Metanephros (tissue), 1 donor: ENCODE data around the gene ALKBH3. TPM values are rescaled to one million over a fixed set of nuclear protein-coding genes. Genes with fewer than 3 reads are reported as not detected.

Experiments used
- total RNA-seq: library from RNA; depleted of rRNA; stranded (reverse); fragments of >200 nt; gene quantifications from one replicate; pipeline ENCODE4 v1.2.3, GENCODE V29; 2014

Gene ALKBH3
- total RNA-seq: 27.1 TPM

DNA sequence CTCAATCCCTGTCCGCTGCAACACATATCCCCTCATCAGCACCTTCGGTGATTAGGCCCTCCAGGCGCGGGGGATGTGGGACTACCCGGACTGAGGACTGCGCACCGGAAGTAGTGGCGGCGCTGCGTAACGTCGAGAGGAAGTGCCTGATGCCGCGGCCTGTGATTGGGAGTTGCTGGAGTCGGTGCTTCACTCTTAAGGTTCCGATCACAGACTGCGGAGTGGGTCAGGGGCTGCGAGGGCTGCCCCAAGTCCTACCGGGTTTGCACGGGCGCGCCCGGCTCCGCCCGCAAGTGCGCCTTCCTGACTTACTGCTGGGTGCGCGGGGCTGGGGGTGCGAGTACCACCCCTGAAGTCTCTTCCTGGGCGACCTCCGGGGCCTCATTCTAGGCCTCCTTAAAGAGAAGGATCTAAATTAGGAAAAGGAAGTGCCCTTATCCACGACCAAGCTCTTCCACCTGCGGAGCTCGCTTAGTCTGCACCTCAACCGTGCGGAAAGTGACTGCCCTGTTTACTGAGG lies at the start of gene ALKBH3:
Gene ALKBH3, plus strand, starts transcription at position 192 of the 520 bp plus-strand sequence. CDS start 1,822 bp downstream, outside the sequence.

Other genes starting within 250 kb of the ALKBH3 start
- gene HSD17B12, start 200.1 kb upstream of the ALKBH3 start, total RNA-seq: 89.0 TPM
- 22.0 TPM for gene C11orf96, start 61.8 kb downstream of the ALKBH3 start, total RNA-seq
- gene ACCSL, start 167.2 kb downstream of the ALKBH3 start, total RNA-seq: not detected
- 49.2 TPM for gene ACCS, start 185.4 kb downstream of the ALKBH3 start, total RNA-seq
- gene EXT2, start 214.8 kb downstream of the ALKBH3 start, total RNA-seq: 99.1 TPM